Measurements from ENCODE around the gene PCGF1. TPM values are rescaled to one million over a fixed set of nuclear protein-coding genes. Genes with fewer than 3 reads are reported as not detected.

Gene PCGF1
- total and polyA plus RNA-seq, 2 of the 13 experiments (the other 11 are each of a cell fraction or from before 2014, with no cell fraction given): 20.4 to 22.6 TPM

GRCh38 chr2:74525717-74526648 lies 18.5 kb upstream of the PCGF1 start, which contains the start of gene DQX1 (continued):
- TF ChIP-seq ZNF331 (CRISPR knock-in tag; IDR thresholded peaks at IDR 0.05) (peak; percentile 73; the same call in 1 of the 2 replicates), HNRNPK (IDR thresholded peaks at IDR 0.05; ENCODE audit: low read depth, low read length, poor library complexity, severe bottlenecking) (no peak), RBFOX2 (IDR thresholded peaks at IDR 0.05; ENCODE audit: low read depth, low read length) (peak; percentile 69), ZHX2 (IDR thresholded peaks at IDR 0.05; ENCODE audit: low read depth) (peak; percentile 58; the same call in 1 of the 2 replicates), ZHX2 (CRISPR knock-in tag; IDR thresholded peaks at IDR 0.05; ENCODE audit: borderline replicate concordance) (no peak), HDAC6 (IDR thresholded peaks at IDR 0.05; ENCODE audit: low read depth, low read length) (no peak), KLF13 (CRISPR knock-in tag; IDR thresholded peaks at IDR 0.05) (no peak), DNMT3B (CRISPR knock-in tag; conservative IDR thresholded peaks at IDR 0.05) (0 out of 2 replicates have a peak, but pooled peaks have one; percentile 30), ZNF407 (CRISPR knock-in tag; IDR thresholded peaks at IDR 0.05; ENCODE audit: not compliant biosample characterization) (peak; percentile 35), HHEX (CRISPR knock-in tag; IDR thresholded peaks at IDR 0.05) (no peak), ZUFSP (CRISPR knock-in tag; IDR thresholded peaks at IDR 0.05; ENCODE audit: borderline replicate concordance) (no peak), ZNF10 (CRISPR knock-in tag; IDR thresholded peaks at IDR 0.05; ENCODE audit: borderline replicate concordance, low read depth) (no peak)
